Panc1 (cell line): ENCODE results near the gene PLCXD1. TPM values are rescaled to one million over a fixed set of nuclear protein-coding genes. Genes with fewer than 3 reads are reported as not detected.
"Not testable (repeated sequence)": the region's sequence is repeated elsewhere in the genome, so short reads cannot be mapped to it uniquely, and the experiment has no call there.

Source experiments
- ATAC-seq: fragments of 200-7000 bp; cut with Tn5 transposase; 2 replicates; pipeline ENCODE4 v1.9.1; 2020; ENCODE audit warnings: mild to moderate bottlenecking, moderate library complexity
- BruUV-seq: library from RNA; stranded (reverse); fragments of 400-500 nt; replicated peaks from 2 replicates; lab custom pipeline; 2021; lab: Mats Ljungman, UMichigan
- CTCF ChIA-PET: fragments of 300-600 bp; sonication (Branson Sonifier 250); formaldehyde crosslinking; loops from one replicate; lab custom pipeline; 2022; ENCODE audit warnings: antibody characterized with exemption; lab: Charles Lee
- POLR2A ChIA-PET: fragments of 300-600 bp; sonication (Branson Sonifier 250); formaldehyde crosslinking; loops from one replicate; lab custom pipeline; 2022; ENCODE audit warnings: antibody characterized with exemption; lab: Charles Lee
- DNase-seq: peaks from one replicate; pipeline ENCODE4 v3.0.0-alpha.2; 2010; ENCODE audit warnings: low read depth, low spot score
- H3K27ac ChIP-seq: 2 replicates; pipeline ENCODE4 v1.5.1; 2011; ENCODE audit warnings: mild to moderate bottlenecking, low read length, inconsistent platforms
- H3K27me3 ChIP-seq: fragments of 200-500 bp; sonication (Bioruptor generic); 2 replicates; pipeline ENCODE4 v1.6.0; 2014; ENCODE audit warnings: low read length, inconsistent platforms; ENCODE audit not compliant: control insufficient read depth, insufficient read depth
- H3K36me3 ChIP-seq: fragments of 200-500 bp; sonication (Bioruptor generic); 2 replicates; pipeline ENCODE4 v1.5.1; 2014; ENCODE audit warnings: inconsistent platforms, mild to moderate bottlenecking, low read length, moderate library complexity; ENCODE audit not compliant: control insufficient read depth, insufficient read depth
- H3K4me1 ChIP-seq: 2 replicates; pipeline ENCODE4 v1.5.1; 2011; ENCODE audit warnings: inconsistent platforms, mild to moderate bottlenecking, low read length, moderate library complexity; ENCODE audit not compliant: control insufficient read depth, insufficient read depth
- H3K4me3 ChIP-seq, 2 experiments: 2 replicates each; pipeline ENCODE4 v1.5.1; 2011 to 2012; ENCODE audit warnings: low read depth in 2 of 2, low read length in 2 of 2, mild to moderate bottlenecking in 2 of 2, inconsistent platforms in 1 of 2, moderate library complexity in 1 of 2
- H3K9me3 ChIP-seq: fragments of 200-500 bp; sonication (Bioruptor generic); 2 replicates; pipeline ENCODE4 v1.5.1; 2014; ENCODE audit warnings: low read depth, mild to moderate bottlenecking, inconsistent platforms, low read length, moderate library complexity; ENCODE audit not compliant: control insufficient read depth, insufficient read depth
- CTCF ChIP-seq: fragments of 450-650 bp; IDR thresholded peaks from 2 replicates; pipeline ENCODE4 v1.5.1; 2017; ENCODE audit warnings: mild to moderate bottlenecking
- POLR2AphosphoS5 ChIP-seq: IDR thresholded peaks from 2 replicates; pipeline ENCODE4 v1.6.1; 2012; ENCODE audit warnings: mild to moderate bottlenecking, low read depth, low read length, moderate library complexity
- REST ChIP-seq, 2 experiments: IDR thresholded peaks; 2 replicates each; pipeline ENCODE4 v1.6.1; 2011 to 2012; ENCODE audit warnings: low read depth in 2 of 2, control low read depth in 1 of 2, low read length in 1 of 2, mild to moderate bottlenecking in 1 of 2, moderate library complexity in 1 of 2; ENCODE audit not compliant: insufficient read depth in 1 of 2
- SIN3A ChIP-seq: IDR thresholded peaks from 2 replicates; pipeline ENCODE4 v1.6.1; 2012; ENCODE audit warnings: low read depth, mild to moderate bottlenecking, low read length, moderate library complexity, borderline replicate concordance; ENCODE audit not compliant: insufficient read depth
- TCF7L2 ChIP-seq: IDR thresholded peaks from 2 replicates; pipeline ENCODE4 v1.6.1; 2011; ENCODE audit warnings: mild to moderate bottlenecking, low read depth, low read length, inconsistent platforms
- in situ Hi-C: cut with HindIII; loops from 2 replicates; pipeline ENCODE4 v1.10.0; 2016; ENCODE audit warnings: low sequenced_read_pairs, low pct_unique_long_range_greater_than_20kb
- intact Hi-C: fragments of 100-400 bp; cut with micrococcal nuclease; formaldehyde crosslinking; loops from one replicate; pipeline ENCODE4 v1.10.0; 2022; ENCODE audit not compliant: unreplicated experiment
- total RNA-seq: library from RNA; stranded (reverse); gene quantifications from one replicate; pipeline ENCODE4 v1.2.1, GENCODE V29; 2021; ENCODE audit not compliant: unreplicated experiment

Gene PLCXD1
- total RNA-seq, 1 experiment from 2014 or later, result 54.9 TPM

GRCh38 chrX:350534-351323 lies 69.5 kb downstream of the PLCXD1 start:
- DNase-seq, result no peak
- no peaks in the 10 kb centered on the region for H3K36me3 ChIP-seq
- intact Hi-C loops (no loop called here), in situ Hi-C loops (no loop called here)
- H3K4me1 ChIP-seq, result no peaks in the 10 kb centered on the region
- ChIA-PET CTCF (no interaction called here), POLR2A (no interaction called here)
- BruUV-seq, result no TSS peak
- H3K4me3 ChIP-seq, result no peak overlapping the region
- TF ChIP-seq POLR2AphosphoS5 (no peak), CTCF (no peak), TCF7L2 (no peak), REST (IDR thresholded peaks at IDR 0.05; ENCODE audit: insufficient read depth in 1 of 2, low read depth in 2 of 2, low read length in 1 of 2) (no peak), SIN3A (no peak)
- no peak overlapping the region for H3K27ac ChIP-seq
- no peaks in the 10 kb centered on the region for H3K9me3 ChIP-seq
- no peaks in the 10 kb centered on the region for H3K27me3 ChIP-seq
- no peak for ATAC-seq

GRCh38 chrX:351324-351641 lies 70.1 kb downstream of the PLCXD1 start:
- in situ Hi-C loops, POLR2A ChIA-PET, intact Hi-C loops, H3K27ac ChIP-seq, H3K27me3 ChIP-seq, H3K4me3 ChIP-seq, H3K4me1 ChIP-seq, H3K9me3 ChIP-seq, DNase-seq, BruUV-seq, ATAC-seq, H3K36me3 ChIP-seq, CTCF ChIA-PET: not testable (repeated sequence)

GRCh38 chrX:351736-352135 lies 70.6 kb downstream of the PLCXD1 start:
- CTCF ChIA-PET, result no interaction called here
- no peak for ATAC-seq

More at GRCh38 chrX:351736-352135, 70.6 kb downstream of the PLCXD1 start:
- in situ Hi-C loops, result no loop called here
- Histone ChIP-seq H3K9me3 (no peaks in the 10 kb centered on the region), H3K27me3 (no peaks in the 10 kb centered on the region), H3K4me3 (no peak overlapping the region), H3K27ac (no peak overlapping the region), H3K36me3 (no peaks in the 10 kb centered on the region), H3K4me1 (no peaks in the 10 kb centered on the region)
- no peak for DNase-seq
- TF ChIP-seq SIN3A (no peak), TCF7L2 (no peak), CTCF (no peak), REST (IDR thresholded peaks at IDR 0.05; ENCODE audit: insufficient read depth in 1 of 2, low read depth in 2 of 2, low read length in 1 of 2) (no peak), POLR2AphosphoS5 (no peak)
- intact Hi-C loops, result no loop called here
- POLR2A ChIA-PET, result no interaction called here
- BruUV-seq, result no TSS peak
